GM19193 (cell line): Measurements from ENCODE around the gene CAMK4.

Experiments used
- POLR2A ChIP-seq: IDR thresholded peaks from 4 replicates; pipeline ENCODE4 v1.6.1; 2011; ENCODE audit not compliant: insufficient read depth, insufficient read length; ENCODE audit errors: extremely low read depth

The CAMK4 gene

DNA sequence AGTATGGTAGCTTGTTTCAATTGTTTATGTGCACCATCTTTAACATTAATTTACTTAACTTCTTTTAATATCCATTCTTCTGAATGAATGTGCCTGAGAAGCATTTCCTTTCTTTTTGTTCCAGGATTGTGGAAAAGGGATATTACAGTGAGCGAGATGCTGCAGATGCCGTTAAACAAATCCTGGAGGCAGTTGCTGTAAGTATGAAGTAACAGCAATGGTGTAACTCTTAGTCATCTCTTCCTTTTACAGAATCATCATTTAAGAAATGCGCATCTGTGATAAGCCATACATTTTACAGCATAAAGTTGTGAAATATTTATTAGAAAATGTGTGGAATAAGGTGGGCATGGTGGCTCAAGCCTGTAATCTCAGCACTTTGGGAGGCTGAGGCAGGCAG, 170.4 kb downstream of the CAMK4 start:
- TF ChIP-seq POLR2A: no peak

- no peak for TF ChIP-seq POLR2A
Observed at GRCh38 chr5:111398013-111398412, 173.8 kb downstream of the CAMK4 start.

DNA sequence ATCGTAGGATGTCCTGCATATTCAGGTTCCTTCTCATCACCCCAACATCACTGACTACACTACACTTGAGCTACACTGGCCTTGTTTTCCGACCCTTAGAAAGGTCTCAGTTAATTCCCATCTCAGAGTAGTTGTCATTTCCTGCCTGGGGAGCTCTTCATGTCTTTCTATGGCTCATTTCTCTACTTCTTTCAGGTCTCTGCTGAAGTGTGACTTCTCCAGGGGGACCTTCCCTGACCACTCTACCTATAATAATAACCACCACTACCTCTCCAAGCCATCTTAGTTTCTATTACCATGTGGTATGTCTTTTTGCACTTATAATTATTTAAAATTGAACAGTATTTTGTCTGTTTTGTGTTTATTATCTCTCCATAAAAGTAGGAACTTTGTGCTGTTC, 174.9 kb downstream of the CAMK4 start:
- TF ChIP-seq POLR2A: no peak

GRCh38 chr5:111401906-111402305, 177.7 kb downstream of the CAMK4 start:
- no peak for TF ChIP-seq POLR2A

GRCh38 chr5:111404270-111404769, 180.1 kb downstream of the CAMK4 start:
- TF ChIP-seq POLR2A: no peak

- TF ChIP-seq POLR2A: no peak
Observed at GRCh38 chr5:111407562-111407961, 183.4 kb downstream of the CAMK4 start.

GRCh38 chr5:111408817-111409216, 184.6 kb downstream of the CAMK4 start:
- TF ChIP-seq POLR2A: no peak

GRCh38 chr5:111411301-111411700, 187.1 kb downstream of the CAMK4 start:
- no peak for TF ChIP-seq POLR2A

- TF ChIP-seq POLR2A: no peak
Observed at GRCh38 chr5:111412593-111412992, 188.4 kb downstream of the CAMK4 start.

GRCh38 chr5:111415053-111415452, 190.9 kb downstream of the CAMK4 start:
- no peak for TF ChIP-seq POLR2A

GRCh38 chr5:111422245-111422644, 198.1 kb downstream of the CAMK4 start:
- no peak for TF ChIP-seq POLR2A

- no peak for TF ChIP-seq POLR2A
Observed at GRCh38 chr5:111422747-111423720, 198.8 kb downstream of the CAMK4 start.

DNA sequence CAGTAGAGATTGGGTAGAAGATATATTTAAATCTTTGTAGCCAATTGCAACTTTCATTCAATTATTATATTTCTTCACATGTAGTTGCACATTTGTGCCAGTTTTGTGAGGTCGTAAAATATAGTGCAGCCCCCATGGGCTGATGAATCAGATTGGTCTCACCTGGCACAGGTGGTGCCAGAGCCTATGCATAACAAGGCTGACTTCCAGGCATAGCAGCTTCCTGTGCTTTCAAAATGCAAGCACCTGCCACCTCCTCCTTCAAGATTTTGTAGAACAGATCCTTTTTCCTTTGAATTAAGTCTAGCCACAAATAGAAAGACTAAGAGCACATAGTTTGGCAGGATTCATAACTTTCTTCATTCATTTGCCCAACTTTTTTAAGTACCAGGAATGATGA, 201.0 kb downstream of the CAMK4 start:
- no peak for TF ChIP-seq POLR2A

- TF ChIP-seq POLR2A: no peak
Observed at GRCh38 chr5:111427762-111428161, 203.6 kb downstream of the CAMK4 start.

DNA sequence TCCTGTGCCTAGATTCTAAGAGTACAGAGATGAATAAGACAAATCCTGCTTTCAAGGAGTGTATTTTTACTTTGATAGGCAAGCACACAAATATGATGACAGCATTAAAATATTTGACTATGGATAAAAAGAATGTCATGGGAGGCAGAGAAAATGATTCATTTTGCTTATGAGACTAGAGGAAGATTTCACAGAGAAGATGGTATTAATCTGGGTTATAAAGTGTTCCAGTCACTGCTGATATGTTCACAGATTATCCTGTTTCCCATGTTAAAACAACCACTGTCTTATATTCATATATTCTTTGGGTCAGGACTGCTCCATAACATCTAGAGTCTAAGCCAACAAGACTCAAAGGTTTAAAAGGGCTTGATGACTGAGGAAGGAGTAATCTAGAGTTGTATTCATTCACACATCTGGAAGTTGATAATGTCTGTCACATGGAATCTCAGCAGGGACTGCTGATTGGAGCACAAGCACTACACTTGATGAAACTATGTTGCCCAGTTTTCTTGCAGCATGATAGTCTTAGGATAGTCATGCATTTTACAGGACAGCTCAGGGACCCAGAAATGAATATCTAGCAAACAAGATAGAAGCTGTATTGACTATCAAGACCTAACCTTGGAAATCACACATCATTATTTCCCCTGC, 208.8 kb downstream of the CAMK4 start:
- TF ChIP-seq POLR2A: no peak

DNA sequence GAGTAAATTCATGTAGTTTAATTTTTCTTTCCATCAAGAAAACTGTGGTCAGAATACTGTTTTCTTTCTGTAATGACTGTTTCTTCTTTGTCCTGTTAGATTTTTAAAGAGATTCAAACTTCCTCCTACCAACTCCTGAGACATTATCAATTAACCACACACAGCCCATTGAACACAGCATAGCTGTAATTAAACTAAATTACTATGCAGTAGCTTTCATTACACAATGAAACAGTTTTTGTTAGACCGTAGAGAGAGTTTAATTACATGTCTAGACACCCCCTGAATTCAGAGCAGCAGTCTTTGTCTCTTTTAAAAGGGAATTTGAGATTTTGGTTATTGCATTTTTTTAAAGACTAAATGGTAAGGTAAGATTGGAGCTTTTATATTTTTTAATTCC, 210.6 kb downstream of the CAMK4 start:
- no peak for TF ChIP-seq POLR2A
